Stimulated activated CD8-positive, alpha-beta memory T cell treated with anti-CD3 and anti-CD28 coated beads, Interleukin-4, amount 100 ng/mL, for 24 hours (primary cell): ENCODE results near the gene CHAMP1.
"Not testable (repeated sequence)": the region's sequence is repeated elsewhere in the genome, so short reads cannot be mapped to it uniquely, and the experiment has no call there.

Source experiments
- DNase-seq: peaks from one replicate; pipeline ENCODE4 v3.0.0-alpha.2; 2020; ENCODE audit warnings: low read depth

Gene CHAMP1

DNA sequence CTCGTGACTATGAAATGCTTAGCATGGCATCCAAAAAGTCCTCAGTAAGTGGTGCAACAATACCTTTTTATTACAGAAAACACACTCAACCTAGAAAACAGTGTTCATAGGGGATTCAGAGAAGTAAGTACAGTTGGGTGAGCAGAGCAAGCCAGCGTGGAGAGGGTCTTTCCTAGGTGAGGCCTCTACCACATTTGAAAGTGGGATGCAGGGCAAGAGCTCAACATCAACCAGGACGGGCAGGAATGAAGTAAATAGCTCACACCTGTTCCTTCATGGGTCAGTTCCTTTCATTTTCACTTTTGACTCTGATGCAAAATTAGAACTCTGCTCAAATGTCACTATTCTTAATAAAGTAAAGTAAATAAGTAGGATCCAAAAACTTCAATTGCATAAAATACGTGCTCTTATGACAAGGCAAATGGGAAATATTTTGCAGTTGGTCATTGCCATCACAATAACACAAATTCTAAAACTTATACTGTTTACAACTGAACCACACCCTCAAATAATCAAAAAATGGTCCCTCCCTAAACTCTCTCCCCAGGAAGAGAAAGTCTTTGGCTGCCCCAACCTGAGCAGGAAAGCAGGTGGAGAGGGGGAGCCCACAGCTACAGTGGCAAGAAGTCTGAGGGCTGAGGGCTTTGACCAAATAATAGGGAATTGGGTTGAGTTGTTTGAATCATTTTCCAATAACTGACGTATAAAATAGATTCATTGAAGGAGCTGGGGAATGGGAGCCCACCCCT is 20.2 kb downstream of the CHAMP1 start:
- no peak for DNase-seq

- not testable (repeated sequence) for DNase-seq
Observed at GRCh38 chr13:114336457-114336856, 22.2 kb downstream of the CHAMP1 start.

GRCh38 chr13:114338959-114339358 is 24.7 kb downstream of the CHAMP1 start:
- DNase-seq = no peak

GRCh38 chr13:114339857-114340534 is 25.7 kb downstream of the CHAMP1 start:
- peak; percentile 19 for DNase-seq

DNA sequence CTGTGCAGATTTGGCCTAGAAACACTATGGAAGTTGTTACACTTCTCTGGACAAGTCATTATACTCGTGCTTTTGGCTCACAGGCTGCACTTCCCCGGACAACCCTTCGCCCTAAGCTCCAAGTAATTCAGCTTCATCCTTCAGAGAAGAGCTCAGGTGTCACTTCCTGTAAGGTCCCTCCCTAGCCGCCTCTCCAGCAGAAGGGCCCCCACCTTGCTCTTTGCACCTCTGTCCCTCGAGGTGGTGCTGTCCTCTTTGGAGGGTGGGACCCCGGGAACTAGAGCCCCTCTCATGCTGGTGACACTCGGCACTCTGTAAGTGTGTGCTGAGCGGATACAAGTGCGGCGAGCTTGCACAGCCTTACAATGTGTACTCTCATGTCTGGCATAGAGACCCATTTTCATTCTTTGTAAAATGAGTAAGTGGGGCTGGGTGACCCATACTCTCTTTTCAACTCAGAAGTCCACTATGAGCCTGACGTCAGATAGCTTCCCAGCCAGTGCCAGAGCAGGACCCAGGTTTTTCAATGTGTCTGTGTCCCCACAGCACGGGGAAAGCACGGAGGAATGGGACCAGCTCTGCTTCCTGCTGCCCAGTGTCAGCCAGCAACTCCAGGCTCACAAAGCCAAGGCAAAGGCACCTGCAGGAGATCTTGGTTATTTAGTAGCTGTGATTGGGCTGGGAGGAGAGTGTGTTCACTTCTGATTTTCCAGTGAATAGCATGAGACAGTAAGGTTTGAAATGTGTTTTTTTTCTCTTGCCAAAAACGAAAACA is 26.9 kb downstream of the CHAMP1 start:
- DNase-seq = no peak

GRCh38 chr13:114347256-114347655 is 33.0 kb downstream of the CHAMP1 start:
- DNase-seq = not testable (repeated sequence)

DNA sequence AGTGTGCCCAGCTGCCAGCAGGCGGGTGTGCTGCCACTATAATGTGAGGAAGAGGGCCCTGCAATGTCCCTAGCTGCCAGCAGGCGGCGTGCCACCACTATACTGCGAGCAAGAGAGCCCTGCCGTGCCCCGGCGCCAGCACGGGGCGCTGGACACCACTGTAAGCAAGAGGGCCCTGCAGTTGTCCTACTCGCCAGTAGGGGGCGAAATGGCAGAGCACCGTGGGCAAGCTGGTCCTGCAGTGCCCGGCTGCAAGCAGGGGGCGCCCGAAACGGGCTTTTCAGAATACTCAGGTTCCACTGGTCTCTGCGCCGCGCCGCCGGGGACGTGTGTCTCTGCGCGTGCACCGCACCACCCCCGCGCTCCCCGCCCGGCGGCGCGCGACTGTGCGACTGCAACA is 38.5 kb downstream of the CHAMP1 start:
- DNase-seq = not testable (repeated sequence)

DNA sequence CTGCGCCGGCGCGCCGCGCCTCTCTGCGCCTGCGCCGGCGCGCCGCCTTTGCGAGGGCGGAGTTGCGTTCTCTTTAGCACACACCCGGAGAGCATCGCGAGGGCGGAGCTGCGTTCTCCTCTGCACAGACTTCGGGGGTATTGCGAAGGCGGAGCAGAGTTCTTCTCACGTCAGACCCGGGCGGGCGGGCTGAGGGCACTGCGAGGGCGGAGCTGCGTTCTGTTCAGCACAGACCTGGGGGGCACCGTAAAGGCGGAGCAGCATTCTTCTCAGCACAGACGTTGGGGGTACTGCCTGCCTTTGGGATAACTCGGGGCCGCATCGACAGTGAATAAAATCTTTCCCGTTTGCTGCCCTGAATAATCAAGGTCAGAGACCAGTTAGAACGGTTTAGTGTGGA is 39.1 kb downstream of the CHAMP1 start:
- not testable (repeated sequence) for DNase-seq
